Effector memory CD4-positive, alpha-beta T cell (primary cell): ENCODE measurements around the gene ZFP30.

Experiments used
- DNase-seq, 3 donors: peaks; one replicate each; pipeline ENCODE4 v3.0.0-alpha.2; 2020
- H3K27ac ChIP-seq: 2 replicates; pipeline ENCODE4 v1.7.0; 2013; ENCODE audit warnings: mild to moderate bottlenecking, low read length, moderate library complexity; ENCODE audit not compliant: insufficient read depth, poor library complexity, severe bottlenecking
- H3K27me3 ChIP-seq: replicated peaks from 2 replicates; pipeline ENCODE4 v1.7.0; 2013; ENCODE audit warnings: mild to moderate bottlenecking, low read length; ENCODE audit not compliant: insufficient read depth, control insufficient read depth, poor library complexity, severe bottlenecking
- H3K36me3 ChIP-seq: 2 replicates; pipeline ENCODE4 v1.7.0; 2013; ENCODE audit warnings: mild to moderate bottlenecking, low read length, moderate library complexity; ENCODE audit not compliant: control insufficient read depth, insufficient read depth
- H3K4me1 ChIP-seq: 2 replicates; pipeline ENCODE4 v1.7.0; 2013; ENCODE audit warnings: low read length, mild to moderate bottlenecking; ENCODE audit not compliant: control insufficient read depth, insufficient read depth, poor library complexity, severe bottlenecking
- H3K4me3 ChIP-seq: 2 replicates; pipeline ENCODE4 v1.7.0; 2013; ENCODE audit warnings: low read length, low read depth, mild to moderate bottlenecking; ENCODE audit not compliant: insufficient read depth, poor library complexity, severe bottlenecking
- H3K9me3 ChIP-seq: 2 replicates; pipeline ENCODE4 v1.7.0; 2013; ENCODE audit warnings: mild to moderate bottlenecking, low read length, moderate library complexity; ENCODE audit not compliant: control insufficient read depth

The ZFP30 gene

GRCh38 chr19:37565370-37565669 lies 89.9 kb downstream of the ZFP30 start:
- peaks cover 35% of the 10 kb centered on the region for H3K36me3 ChIP-seq
- H3K4me3 ChIP-seq = no peak overlapping the region

GRCh38 chr19:37564624-37565369 lies 90.5 kb downstream of the ZFP30 start:
- no peaks in the 10 kb centered on the region for H3K4me1 ChIP-seq
- H3K9me3 ChIP-seq = peaks cover 77% of the 10 kb centered on the region
- H3K36me3 ChIP-seq = peaks cover 31% of the 10 kb centered on the region
- H3K4me3 ChIP-seq = no peak overlapping the region
- H3K27me3 ChIP-seq = no peaks in the 10 kb centered on the region
- no peak for DNase-seq
- H3K27ac ChIP-seq = no peak overlapping the region

More at GRCh38 chr19:37565370-37565669, 89.9 kb downstream of the ZFP30 start:
- no peaks in the 10 kb centered on the region for H3K27me3 ChIP-seq
- DNase-seq = no peak
- H3K27ac ChIP-seq = no peak overlapping the region
- peaks cover 81% of the 10 kb centered on the region for H3K9me3 ChIP-seq
- H3K4me1 ChIP-seq = no peaks in the 10 kb centered on the region
